SK-MEL-5 (cell line): ENCODE data around the gene CEP112. TPM values are rescaled to one million over a fixed set of nuclear protein-coding genes. Genes with fewer than 3 reads are reported as not detected.

Experiments
- DNase-seq: peaks from one replicate; pipeline ENCODE4 v3.0.0-alpha.2; 2016; ENCODE audit warnings: low read depth, low spot score
- in situ Hi-C: cut with HindIII; loops from 2 replicates; pipeline ENCODE4 v1.10.0; 2016; ENCODE audit warnings: low sequenced_read_pairs, high pct_unique_total_duplicates, low pct_unique_long_range_greater_than_20kb
- total RNA-seq: library from RNA; depleted of rRNA; stranded (reverse); fragments of >200 nt; shearing (Covaris generic); gene quantifications from 2 replicates; pipeline ENCODE4 v1.2.3, GENCODE V29; 2014

Gene CEP112
- total RNA-seq, 1 experiment from 2014 or later: 6.7 TPM

- in situ Hi-C loops: no loop called here
- no peak for DNase-seq
These were observed 531.0 kb downstream of the CEP112 start for GRCh38 chr17:65660947-65661346.

GRCh38 chr17:65660078-65660477 is 531.9 kb downstream of the CEP112 start:
- no peak for DNase-seq
- in situ Hi-C loops: no loop called here

DNA sequence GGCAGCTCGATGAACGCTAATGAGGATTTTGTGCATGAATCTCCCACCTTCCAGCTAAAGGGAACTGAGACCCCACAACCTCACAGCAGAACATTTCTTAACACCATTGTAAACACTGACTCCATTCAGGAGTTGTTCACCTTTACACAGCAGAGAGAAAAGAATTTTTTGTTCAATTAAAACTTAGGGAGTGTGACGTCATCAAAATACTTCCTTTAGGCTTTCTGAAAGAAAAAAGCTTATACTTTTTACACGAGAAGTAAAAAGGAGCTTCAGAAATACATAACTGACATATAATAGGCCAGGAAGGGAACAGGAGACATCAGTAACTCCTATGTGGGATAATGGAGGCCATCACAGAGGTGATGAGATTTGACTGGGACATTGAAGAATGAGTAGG is 532.4 kb downstream of the CEP112 start:
- in situ Hi-C loops: no loop called here
- no peak for DNase-seq

DNA sequence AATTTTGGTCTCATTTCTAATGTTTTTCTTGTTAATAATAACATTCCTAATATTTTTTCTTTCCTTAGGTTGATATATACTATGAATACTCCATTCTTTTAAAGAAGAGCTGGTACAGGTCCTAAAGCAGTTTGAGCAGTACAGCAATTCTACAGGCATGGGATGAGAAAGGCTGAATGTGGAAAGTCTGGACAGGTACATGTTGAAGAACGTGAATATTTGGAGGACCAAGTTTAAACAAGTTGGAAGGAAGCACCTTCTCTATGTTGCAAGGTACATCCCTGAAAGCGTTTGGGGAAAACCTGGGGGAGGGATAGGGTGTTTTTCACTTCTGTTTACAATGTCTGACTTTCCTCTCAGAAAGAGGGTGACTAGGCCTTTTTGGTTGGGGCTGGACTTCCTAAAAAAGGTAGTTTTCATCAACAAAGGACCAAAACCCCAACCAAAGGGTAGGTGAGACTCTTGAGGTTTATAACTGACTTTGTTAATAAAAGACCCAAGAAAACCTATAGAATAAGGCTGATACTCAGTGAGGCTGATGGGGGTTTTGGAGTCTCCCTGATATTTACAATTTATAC is 534.6 kb downstream of the CEP112 start:
- DNase-seq: no peak
- in situ Hi-C loops: no loop called here

DNA sequence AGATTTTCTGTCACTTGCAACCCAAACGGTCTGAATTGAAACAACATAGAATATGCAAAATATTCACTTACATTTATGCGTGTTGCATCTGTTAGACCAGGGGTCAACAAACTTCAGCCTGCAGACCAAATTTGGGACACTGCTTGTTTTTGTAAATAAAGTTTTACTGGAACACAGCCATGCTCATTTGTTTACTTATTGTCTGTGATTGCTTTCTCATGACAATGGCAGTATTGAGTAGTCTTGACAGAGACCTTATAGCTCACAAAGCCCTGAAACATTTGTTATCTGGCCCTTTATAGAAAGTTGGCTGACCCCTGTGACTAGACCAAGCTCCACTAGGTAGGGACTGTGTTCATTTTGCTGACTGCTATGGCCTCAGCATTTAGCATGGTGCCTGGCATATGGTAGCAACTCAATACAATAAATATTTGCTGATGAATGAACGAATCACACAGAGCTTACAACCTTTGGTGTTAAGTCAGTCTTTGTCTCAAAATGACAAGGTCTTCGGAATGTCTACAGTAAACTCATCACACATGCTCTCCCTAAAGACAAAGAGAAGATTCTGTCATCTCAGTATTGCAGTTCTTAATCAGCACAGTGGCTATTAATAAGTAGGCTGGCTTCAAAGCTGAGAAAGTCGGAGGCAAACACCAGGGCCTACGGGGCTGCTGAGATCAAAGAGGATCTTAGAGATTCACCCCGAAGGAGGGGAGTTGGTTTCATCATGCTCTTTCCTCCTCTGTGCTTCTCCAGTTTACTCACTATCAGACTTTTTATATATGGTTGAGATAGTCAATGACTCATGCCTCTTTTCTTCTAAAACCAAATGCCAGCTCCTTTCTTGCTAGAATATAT is 535.3 kb downstream of the CEP112 start:
- DNase-seq: no peak
- in situ Hi-C loops: no loop called here

DNA sequence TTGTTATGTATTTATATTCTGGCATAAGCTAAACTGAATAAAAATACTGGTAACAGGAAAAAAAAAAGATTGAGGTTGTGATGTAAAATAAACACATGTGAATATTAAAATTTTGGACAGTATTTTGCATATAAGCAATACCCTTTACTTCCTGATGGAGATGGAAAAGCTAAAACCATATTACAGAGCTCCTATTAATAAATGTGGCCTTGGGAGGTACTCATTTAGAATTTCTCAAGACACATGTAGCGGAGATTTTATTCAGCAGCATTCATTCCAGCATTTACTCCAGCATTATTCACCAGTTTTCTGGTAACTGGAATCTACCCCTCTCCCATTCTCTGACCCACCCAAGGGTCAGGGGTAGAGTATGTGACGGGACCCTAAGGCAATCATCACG is 536.2 kb downstream of the CEP112 start:
- in situ Hi-C loops: no loop called here
- DNase-seq: no peak

DNA sequence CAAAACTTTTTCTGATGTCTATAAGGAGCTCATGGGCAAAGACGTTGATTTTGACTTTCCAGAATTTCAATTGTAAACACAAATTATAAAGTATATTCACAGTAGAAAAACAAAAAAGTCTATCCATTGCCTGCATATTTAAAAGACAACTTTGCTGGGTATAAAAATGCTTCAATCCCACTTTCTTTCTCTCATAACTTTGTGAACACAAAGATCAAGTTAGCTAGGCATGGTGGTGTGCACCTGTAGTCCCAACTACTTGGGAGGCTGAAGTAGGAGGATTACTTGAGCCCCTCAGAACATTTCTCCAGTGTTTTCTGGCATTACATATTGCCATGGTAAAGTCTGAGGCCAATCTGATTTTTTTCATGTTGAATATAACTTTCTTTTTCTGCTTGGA is 547.4 kb downstream of the CEP112 start:
- in situ Hi-C loops: no loop called here
- no peak for DNase-seq

- in situ Hi-C loops: no loop called here
- DNase-seq: no peak
These were observed 553.5 kb downstream of the CEP112 start for GRCh38 chr17:65638221-65638975.

DNA sequence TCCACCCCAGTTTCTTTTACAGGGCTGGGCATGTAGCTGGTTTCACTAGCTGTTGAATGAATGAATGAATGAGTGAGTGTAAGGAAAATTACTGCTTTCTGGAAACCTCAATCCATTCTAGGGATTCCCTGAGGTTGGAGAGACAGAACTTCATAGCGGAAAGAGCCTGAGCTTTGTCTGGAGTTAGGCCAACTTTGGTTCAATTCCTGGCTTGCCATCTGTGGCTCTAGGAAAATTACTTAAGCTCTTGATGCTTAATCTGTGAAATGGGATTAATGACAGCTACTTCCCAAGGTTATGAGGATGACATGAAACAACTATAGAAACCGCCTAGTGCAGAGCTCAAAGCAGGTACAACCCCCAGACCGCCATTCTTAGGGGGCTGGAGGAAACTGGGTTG is 554.1 kb downstream of the CEP112 start:
- DNase-seq: no peak

GRCh38 chr17:65634533-65634932 is 557.4 kb downstream of the CEP112 start:
- in situ Hi-C loops: no loop called here
- DNase-seq: no peak

More for the DNA sequence above, 554.1 kb downstream of the CEP112 start:
- in situ Hi-C loops: no loop called here

GRCh38 chr17:65633988-65634387 is 557.9 kb downstream of the CEP112 start:
- DNase-seq: no peak

GRCh38 chr17:65633146-65633881 is 558.6 kb downstream of the CEP112 start:
- in situ Hi-C loops: no loop called here

More at GRCh38 chr17:65633988-65634387, 557.9 kb downstream of the CEP112 start:
- in situ Hi-C loops: no loop called here

GRCh38 chr17:65630502-65630901 is 561.4 kb downstream of the CEP112 start:
- no peak for DNase-seq
- in situ Hi-C loops: no loop called here

More at GRCh38 chr17:65633146-65633881, 558.6 kb downstream of the CEP112 start:
- no peak for DNase-seq

- DNase-seq: no peak
- in situ Hi-C loops: no loop called here
These were observed 562.7 kb downstream of the CEP112 start for GRCh38 chr17:65629234-65629690.

DNA sequence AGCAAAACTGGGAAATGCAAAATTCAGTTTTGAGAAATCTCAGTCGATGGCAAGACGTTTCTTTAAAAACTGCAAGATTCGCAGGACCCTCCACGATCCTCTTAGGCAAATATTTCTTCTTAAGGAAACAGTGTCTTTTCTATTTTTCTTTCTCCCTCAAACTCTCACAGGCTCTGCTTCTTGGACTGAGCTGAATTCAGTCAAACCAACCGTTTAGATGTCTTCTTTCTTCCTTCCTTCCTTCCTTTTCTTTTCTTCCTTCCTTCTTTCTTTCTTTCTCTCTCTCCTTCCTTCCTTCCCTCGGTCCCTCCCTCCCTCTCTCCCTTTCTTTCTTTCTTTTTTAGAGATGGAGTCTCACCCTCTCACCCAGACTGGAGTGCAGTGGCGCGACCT is 563.3 kb downstream of the CEP112 start:
- in situ Hi-C loops: no loop called here
- no peak for DNase-seq

DNA sequence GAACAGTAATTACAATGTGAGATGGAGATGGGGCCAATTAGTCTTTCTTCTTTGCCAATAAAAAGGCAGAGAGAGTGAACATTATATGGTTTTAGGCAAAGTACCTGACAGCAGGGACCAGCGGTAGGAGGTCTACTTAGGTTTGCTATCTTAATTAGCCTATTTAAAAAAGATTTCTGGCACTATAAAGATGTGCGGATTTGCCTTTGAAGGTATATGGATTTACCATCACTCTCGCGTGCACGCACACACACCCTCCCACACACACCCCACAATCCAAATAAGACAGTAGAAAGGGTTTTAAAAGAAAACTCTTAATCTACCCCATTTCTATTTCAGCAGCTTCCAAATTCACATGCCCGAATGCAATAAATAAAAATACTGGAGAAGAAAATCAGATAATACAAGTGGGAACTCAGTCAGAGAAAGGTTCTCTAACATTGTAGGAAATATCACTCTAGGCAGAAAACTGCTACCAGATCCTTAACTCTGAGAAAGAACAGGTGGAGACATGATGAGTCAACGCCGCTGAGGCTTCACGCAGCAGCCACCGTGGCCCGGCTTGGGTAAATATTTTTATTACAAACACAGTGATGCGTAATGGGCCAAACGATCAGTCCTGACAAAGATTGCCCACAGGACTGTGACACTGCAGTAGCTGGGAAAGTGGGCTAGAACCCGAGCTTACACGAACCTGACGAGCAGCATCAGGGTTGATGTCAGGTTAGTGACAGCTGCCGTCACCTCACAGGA is 563.9 kb downstream of the CEP112 start:
- no peak for DNase-seq
- in situ Hi-C loops: no loop called here

GRCh38 chr17:65627108-65627507 is 564.8 kb downstream of the CEP112 start:
- in situ Hi-C loops: no loop called here
- DNase-seq: no peak
